ENCODE data around the gene N4BP2L1.
"Not testable (repeated sequence)": the region's sequence is repeated elsewhere in the genome, so short reads cannot be mapped to it uniquely, and the experiment has no call there.

Gene N4BP2L1

DNA sequence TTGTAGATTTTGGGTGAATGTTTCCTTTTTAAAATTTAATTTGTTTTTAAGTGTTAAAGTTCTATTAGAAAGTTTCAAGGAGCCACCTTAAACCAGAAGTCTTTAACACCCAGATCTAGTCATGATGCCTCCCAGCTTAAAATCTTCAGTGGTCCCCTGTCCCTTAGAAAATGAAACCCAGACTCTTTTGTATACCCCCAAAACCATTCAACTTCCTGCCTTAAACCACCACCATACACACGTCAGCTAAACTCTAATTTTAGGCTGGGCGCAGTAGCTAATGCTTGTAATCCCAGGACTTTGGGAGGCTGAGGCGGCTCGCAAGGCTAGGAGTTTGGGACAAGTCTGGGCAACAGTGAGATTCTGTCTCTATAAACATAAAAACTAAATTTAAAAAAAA is 37.9 kb downstream of the N4BP2L1 start:
- no peak for DNase-seq (ENCODE audit: low read depth)

DNA sequence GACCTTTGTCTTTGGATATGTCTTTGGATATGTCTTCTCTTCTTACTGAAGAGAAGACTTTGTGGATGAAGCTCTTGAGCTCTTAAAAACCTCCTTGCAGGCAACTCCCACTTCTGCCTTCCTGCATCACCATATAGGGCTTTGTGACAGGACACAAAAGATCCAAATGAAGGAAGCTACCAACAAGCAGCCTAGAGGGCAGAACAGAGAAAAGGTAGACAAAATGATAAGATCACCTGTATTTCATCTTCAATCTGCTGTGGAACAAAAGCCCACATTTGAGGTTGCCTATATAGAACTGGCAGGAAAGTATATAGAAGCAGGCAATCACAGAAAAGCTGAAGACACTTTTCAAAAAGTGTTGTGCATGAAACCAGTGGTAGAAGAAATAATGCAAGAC is 42.5 kb downstream of the N4BP2L1 start:
- no peak for DNase-seq (ENCODE audit: low read depth)

DNA sequence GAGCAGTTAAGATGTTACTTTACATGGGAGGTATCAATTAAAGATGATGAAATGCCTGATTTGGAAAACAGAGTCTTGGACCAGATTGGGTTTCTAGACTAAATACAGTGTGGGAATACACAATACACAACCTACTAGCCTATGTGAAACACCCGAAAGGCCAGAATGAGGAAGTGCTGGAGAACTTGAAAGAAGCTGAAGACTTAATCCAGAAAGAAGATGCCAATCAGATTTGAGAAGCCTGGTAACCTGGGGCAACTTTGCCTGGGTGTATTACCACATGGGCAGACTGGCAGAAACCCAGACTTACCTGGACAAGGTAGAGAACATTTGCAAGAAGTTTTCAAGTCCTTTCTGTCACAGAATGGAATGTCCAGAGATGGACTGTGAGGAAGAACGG is 43.2 kb downstream of the N4BP2L1 start:
- no peak for DNase-seq (ENCODE audit: low read depth)

DNA sequence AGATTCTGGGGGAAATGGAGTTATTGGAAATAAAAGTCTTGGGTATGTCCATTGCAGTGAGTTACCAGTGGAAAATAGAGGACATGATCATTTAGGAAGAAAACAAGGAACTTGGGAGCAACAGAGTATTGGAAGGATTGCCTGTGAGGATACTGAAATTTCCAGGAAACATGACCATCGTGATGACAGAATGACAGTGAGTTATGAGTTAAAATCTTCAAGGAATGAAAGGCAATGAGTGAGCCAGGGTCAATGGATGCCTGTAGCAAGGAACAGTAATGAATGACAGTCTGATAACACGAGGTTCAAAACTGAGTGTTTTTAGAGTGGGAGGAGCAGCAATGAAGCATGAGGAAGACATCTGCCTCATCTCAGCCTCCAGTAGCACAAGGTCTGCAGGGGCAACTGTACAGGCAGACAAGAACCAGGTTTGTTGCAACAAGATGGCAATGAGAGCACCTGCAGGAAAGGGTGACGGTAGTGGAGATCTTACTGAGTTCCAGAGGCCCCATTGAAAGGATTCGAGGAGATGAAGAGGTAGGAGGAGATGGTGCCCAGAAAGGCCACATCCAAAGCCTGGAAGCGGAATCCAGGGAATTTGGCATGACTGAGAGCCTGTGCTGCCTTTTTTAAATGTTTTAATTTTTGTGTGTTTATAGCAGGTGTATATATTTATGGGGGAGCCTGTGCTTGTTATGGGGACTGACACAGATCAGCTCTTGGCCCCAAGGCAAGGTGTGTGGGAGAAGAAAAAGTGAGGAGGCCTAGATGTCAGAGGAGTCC is 43.9 kb downstream of the N4BP2L1 start:
- DNase-seq (ENCODE audit: low read depth) = no peak

DNA sequence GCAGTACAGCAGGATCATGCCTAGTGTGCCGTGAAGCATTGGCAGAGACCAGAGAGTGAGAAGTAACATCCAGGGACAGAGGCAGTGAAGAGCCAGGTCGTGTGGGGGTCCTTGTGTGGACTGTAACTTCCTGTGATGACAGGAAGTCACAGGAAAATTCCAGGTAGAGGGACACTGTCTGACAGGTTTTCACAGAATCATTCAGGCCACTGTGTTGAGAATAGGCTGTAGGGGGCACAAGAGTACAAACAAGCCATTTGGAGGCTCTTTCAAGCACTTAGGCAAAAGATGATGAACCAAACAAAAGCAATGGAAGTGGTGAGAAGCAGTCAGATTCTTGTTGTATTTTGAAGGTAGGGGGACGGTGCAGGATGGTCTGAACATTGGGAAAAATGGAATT is 46.4 kb downstream of the N4BP2L1 start:
- DNase-seq (ENCODE audit: low read depth) = no peak

DNA sequence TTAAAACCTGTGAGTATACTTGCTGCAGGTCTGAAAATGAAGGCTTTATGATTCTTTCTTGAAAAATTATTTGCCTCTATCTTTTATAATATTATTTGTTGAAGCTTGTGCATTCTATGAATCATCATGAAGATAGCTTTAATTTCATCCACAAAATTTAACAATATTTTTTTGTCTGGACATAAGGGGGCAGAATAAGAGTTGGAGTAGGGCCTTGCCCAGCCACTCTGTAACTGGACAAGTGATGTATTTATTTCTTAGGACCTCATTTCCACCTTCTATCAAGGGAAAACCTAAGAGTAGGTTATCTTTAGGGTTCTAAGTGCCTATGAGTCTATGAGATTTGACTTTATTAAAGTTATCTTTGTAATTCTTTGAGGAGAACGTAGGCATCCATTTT is 49.9 kb downstream of the N4BP2L1 start:
- DNase-seq (ENCODE audit: low read depth) = no peak

DNA sequence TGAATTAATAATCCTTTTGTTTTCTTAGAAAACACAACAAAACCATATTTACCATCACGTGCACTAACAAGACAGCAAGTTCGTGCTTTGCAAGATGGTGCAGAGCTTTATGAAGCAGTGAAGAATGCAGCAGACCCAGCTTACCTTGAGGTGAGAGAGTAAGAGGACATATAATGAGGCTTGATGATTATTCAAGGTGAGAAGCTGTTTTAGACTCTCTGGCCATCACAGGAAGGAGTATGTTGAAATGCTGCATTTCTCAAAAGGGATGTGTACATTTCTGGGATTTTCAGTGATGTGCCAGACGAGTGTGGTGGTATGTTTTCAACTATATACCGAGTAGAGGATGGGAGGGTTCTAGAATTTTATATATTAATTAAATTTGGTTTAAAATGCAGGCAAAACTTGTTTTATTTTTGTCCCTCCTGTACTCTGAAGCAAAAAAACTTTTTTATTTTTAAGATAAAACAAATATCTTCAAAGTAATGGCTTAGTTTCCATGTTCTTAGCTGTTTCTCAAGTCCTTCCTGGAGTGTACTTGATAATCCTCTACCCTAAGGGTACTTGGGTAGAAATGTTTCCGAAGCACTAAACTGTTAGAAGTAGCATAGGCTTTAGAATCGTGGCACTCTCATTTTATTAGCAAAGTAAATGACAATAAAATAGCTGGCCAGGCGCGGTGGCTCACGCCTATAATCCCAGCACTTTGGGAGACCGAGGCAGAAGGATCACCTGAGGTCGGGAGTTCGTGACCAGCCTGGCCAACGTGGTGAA is 51.1 kb downstream of the N4BP2L1 start:
- no peak for DNase-seq (ENCODE audit: low read depth)

DNA sequence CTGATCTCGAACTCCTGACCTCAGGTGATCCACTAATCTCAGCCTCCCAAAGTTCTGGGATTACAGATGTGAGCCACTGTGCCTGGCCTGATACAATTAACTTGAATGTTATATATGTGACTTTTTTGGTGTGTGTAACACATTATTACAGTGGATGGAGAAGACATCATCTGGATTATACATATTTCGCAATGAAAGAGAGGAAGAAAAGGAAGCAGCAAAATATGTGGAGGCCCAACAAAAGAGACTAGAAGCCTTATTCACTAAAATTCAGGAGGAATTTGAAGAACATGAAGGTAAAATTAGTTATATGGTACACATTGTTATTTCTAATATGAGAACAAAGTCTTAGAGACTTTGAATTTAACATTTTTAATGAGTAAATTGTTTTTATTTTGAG is 57.1 kb downstream of the N4BP2L1 start:
- no peak for DNase-seq (ENCODE audit: low read depth)

DNA sequence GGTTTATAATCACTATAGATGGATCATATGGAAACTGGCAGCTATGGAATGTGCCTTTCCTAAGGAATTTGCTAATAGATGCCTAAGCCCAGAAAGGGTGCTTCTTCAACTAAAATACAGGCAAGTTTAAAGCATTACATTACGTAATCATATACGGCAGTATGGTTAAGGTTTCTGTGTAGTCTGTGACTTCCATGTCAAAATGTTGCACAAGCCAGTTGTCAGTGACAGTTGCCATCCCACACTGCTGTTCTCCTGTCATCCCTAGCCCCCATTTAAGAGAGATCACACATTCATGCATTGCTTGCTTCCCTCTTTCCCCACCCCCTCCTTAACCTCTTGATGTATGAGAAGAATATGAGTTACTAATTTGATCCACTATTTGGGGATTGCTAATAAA is 65.4 kb downstream of the N4BP2L1 start:
- DNase-seq (ENCODE audit: low read depth) = no peak

DNA sequence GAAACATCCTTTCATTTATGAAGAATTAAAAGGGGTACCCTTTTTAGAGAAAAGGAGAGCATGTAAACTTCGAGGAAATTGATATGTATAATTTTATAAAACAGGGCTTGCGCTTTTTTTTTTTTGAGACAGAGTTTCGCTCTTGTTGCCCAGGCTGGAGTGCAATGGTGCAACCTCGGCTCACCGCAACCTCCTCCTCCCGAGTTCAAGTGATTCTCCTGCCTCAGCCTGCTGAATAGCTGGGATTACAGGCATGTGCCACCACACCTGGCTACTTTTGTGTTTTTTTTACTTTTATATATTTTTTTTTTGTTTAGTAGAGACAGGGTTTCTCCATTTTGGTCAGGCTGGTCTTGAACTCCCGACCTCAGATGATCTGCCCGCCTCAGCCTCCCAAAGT is 72.0 kb downstream of the N4BP2L1 start:
- not testable (repeated sequence) for DNase-seq (ENCODE audit: low read depth)

DNA sequence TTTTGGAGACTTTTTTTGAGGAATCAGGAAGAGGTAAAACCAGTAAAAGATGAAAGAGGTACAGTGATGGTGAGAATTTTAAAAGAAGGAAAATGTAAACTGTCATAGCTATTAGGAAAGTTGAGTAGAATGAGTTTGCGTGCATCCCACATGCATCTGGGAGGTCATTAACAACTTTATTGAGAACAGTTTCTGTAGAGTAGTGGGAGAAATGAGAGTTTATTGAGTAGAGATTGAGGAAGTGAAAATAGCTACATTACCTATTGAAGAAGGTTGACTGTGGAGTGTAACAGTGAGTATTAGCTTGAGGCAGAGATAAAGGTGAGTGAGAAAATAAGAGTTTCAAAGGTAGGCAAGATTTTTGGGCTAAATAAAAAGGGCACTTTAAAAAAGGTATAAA is 73.9 kb downstream of the N4BP2L1 start:
- DNase-seq (ENCODE audit: low read depth) = no peak

DNA sequence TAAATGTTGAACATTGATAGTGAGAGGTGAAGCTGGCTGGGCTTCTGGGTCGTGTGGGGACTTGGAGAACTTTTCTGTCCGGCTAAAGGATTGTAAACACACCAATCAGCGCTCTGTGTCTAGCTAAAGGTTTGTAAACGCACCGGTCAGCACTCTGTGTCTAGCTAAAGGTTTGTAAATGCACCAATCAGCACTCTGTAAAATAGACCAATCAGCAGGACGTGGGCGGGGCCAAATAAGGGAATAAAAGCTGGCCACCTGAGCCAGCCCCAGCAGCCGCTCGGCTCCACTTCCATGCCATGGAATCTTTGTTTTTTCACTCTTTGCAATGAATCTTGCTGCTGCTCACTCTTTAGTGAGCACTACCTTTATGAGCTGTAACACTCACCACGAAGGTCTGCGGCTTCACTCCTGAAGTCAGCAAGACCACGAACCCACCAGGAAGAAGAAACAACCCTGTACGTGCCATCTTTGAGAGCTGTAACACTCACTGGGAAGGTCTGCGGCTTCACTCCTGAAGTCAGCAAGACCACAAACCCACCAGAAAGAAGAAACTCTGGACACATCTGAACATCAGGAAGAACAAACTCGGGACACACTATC is 77.0 kb downstream of the N4BP2L1 start:
- DNase-seq (ENCODE audit: low read depth) = not testable (repeated sequence)

Data from activated T-cell treated with anti-CD3 and anti-CD28 coated beads for 48 hours (primary cell).